ENCODE measurements around the gene CD38.
"Not testable (repeated sequence)": the region's sequence is repeated elsewhere in the genome, so short reads cannot be mapped to it uniquely, and the experiment has no call there.

CD38 gene

GRCh38 chr4:15833801-15834200 is 55.7 kb downstream of the CD38 start:
- TF ChIP-seq CTCF (IDR thresholded peaks at IDR 0.05; ENCODE audit: low read depth, low read length, missing control alignments): no peak
- no peak overlapping the region for H3K27ac ChIP-seq
- H3K36me3 ChIP-seq (replicated peaks): no peaks in the 10 kb centered on the region
- H3K27me3 ChIP-seq (replicated peaks): no peaks in the 10 kb centered on the region
- DNase-seq: no peak
- no peak overlapping the region for H3K4me3 ChIP-seq (ENCODE audit: low read depth, low read length)
- in situ Hi-C loops (cut with HindIII; ENCODE audit: low pct_ligation_motif_present, low sequenced_read_pairs): no loop called here

- Histone ChIP-seq H3K27me3 (replicated peaks) (no peaks in the 10 kb centered on the region), H3K4me3 (ENCODE audit: low read depth, low read length) (no peak overlapping the region), H3K36me3 (replicated peaks) (no peaks in the 10 kb centered on the region), H3K27ac (no peak overlapping the region)
- in situ Hi-C loops (cut with HindIII; ENCODE audit: low pct_ligation_motif_present, low sequenced_read_pairs): no loop called here
- no peak for TF ChIP-seq CTCF (IDR thresholded peaks at IDR 0.05; ENCODE audit: low read depth, low read length, missing control alignments)
- DNase-seq: no peak
Measured at GRCh38 chr4:15836362-15836761, 58.2 kb downstream of the CD38 start.

DNA sequence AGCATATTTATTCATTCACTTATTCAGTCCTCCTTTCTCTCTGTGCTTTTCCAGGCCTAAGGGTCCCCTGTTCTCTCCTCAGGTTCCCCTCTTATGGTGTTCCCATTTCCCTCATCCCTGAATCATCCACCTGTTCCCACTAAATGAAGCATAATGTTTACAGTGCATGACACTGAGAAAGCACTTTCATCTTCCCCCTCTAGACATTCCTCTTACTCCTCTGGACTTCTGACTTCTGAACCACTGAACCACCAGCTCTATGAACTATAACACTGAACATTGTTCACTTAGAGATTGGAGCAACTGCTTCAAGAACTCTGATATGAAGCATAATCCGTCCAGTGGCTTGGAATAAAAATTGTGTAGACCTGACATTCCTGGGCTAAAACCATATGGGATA is 59.5 kb downstream of the CD38 start:
- no peaks in the 10 kb centered on the region for H3K27me3 ChIP-seq (replicated peaks)
- no peak for TF ChIP-seq CTCF (IDR thresholded peaks at IDR 0.05; ENCODE audit: low read depth, low read length, missing control alignments)
- H3K4me3 ChIP-seq (ENCODE audit: low read depth, low read length): no peak overlapping the region
- in situ Hi-C loops (cut with HindIII; ENCODE audit: low pct_ligation_motif_present, low sequenced_read_pairs): no loop called here
- no peaks in the 10 kb centered on the region for H3K36me3 ChIP-seq (replicated peaks)
- no peak overlapping the region for H3K27ac ChIP-seq
- no peak for DNase-seq

- H3K36me3 ChIP-seq (replicated peaks); in situ Hi-C loops (cut with HindIII; ENCODE audit: low pct_ligation_motif_present, low sequenced_read_pairs); H3K27me3 ChIP-seq (replicated peaks); H3K27ac ChIP-seq; DNase-seq; H3K4me3 ChIP-seq (ENCODE audit: low read depth, low read length): not testable (repeated sequence)
Measured at GRCh38 chr4:15841194-15841730, 63.1 kb downstream of the CD38 start.

- Histone ChIP-seq H3K4me3 (ENCODE audit: low read depth, low read length) (no peak overlapping the region), H3K36me3 (replicated peaks) (no peaks in the 10 kb centered on the region), H3K27ac (no peak overlapping the region), H3K27me3 (replicated peaks) (no peaks in the 10 kb centered on the region)
- in situ Hi-C loops (cut with HindIII; ENCODE audit: low pct_ligation_motif_present, low sequenced_read_pairs): no loop called here
- no peak for DNase-seq
- TF ChIP-seq CTCF (IDR thresholded peaks at IDR 0.05; ENCODE audit: low read depth, low read length, missing control alignments): no peak
Measured at GRCh38 chr4:15847746-15848145, 69.6 kb downstream of the CD38 start.

DNA sequence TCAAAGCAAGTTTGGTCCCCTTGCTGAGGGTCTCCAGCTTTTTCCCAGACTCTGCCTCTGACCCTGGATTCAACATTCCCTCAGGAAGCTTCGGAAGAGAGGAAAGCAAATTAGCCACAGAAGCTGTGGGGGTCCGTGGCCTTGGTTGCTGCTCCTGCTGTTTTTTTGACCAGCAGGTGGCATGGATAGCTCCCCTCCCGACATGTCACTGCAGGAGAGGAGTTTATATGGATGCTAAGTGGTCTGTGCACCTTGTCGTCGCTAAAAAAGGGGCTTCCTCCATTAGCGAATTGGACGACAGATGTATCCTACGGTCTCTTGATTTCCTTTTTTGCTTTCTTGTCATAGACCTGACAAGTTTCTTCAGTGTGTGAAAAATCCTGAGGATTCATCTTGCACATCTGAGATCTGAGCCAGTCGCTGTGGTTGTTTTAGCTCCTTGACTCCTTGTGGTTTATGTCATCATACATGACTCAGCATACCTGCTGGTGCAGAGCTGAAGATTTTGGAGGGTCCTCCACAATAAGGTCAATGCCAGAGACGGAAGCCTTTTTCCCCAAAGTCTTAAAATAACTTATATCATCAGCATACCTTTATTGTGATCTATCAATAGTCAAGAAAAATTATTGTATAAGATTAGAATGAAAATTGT is 70.2 kb downstream of the CD38 start:
- H3K4me3 ChIP-seq (ENCODE audit: low read depth, low read length): no peak overlapping the region
- in situ Hi-C loops (cut with HindIII; ENCODE audit: low pct_ligation_motif_present, low sequenced_read_pairs): no loop called here
- H3K27me3 ChIP-seq (replicated peaks): no peaks in the 10 kb centered on the region
- DNase-seq: no peak
- peak; percentile 34 for TF ChIP-seq CTCF (IDR thresholded peaks at IDR 0.05; ENCODE audit: low read depth, low read length, missing control alignments)
- H3K36me3 ChIP-seq (replicated peaks): no peaks in the 10 kb centered on the region
- no peak overlapping the region for H3K27ac ChIP-seq

Measured in brain microvascular endothelial cell (primary cell).